Measurements from ENCODE around the gene ALDH1L1. TPM values are rescaled to one million over a fixed set of nuclear protein-coding genes. Genes with fewer than 3 reads are reported as not detected.

ALDH1L1 gene
- total RNA-seq, 4 donors from 2014 or later = 2.3 to 8.1 (median 6.0) TPM

DNA sequence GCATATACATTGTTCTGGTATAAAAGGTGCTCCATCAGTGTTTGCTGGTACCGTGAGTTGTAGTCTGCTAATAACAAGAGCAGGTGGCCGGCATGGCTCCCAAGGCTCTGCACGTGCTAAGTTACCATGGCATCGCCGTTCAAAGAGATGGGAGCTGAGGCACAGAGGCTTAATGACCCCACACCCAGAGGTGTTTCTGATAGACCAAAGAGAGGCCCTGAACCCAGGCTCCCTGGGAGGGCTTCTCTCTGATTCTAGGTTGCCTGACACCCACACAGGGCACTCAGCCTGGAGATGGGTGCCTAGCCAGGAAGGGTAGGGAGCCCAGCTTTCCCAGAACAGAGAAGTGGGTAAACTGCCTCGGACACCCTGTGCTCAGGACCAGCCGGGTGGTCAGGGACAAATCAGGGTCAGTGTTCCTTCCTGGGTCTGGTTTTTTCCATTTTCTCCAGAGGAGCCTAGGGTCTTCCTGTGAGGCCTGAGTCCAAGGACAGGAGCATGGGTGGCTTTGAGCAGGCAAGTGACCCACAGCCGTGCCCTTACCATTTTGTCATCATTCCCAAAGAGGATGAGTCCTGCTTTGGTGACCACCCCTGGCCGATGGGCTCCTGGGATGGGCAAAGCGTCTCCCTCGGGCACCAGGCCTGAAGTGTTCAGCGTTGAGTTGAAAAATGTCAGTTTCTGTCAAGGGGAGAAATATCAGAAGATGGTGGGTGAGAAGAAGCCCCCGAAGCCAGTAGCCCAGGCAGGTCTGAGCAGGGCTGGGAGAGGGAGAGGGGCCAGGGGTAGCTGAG, 27.3 kb downstream of the ALDH1L1 start:
- TF ChIP-seq, protein P1, sequence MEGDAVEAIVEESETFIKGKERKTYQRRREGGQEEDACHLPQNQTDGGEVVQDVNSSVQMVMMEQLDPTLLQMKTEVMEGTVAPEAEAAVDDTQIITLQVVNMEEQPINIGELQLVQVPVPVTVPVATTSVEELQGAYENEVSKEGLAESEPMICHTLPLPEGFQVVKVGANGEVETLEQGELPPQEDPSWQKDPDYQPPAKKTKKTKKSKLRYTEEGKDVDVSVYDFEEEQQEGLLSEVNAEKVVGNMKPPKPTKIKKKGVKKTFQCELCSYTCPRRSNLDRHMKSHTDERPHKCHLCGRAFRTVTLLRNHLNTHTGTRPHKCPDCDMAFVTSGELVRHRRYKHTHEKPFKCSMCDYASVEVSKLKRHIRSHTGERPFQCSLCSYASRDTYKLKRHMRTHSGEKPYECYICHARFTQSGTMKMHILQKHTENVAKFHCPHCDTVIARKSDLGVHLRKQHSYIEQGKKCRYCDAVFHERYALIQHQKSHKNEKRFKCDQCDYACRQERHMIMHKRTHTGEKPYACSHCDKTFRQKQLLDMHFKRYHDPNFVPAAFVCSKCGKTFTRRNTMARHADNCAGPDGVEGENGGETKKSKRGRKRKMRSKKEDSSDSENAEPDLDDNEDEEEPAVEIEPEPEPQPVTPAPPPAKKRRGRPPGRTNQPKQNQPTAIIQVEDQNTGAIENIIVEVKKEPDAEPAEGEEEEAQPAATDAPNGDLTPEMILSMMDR (IDR thresholded peaks at IDR 0.05) = no peak
- no peak for TF ChIP-seq POLR2A (IDR thresholded peaks at IDR 0.05)
- no peak overlapping the region for H3K4me3 ChIP-seq (ENCODE audit: low read depth, poor library complexity, severe bottlenecking)
- peak in 1 of 2 donors; percentile 76 for DNase-seq (ENCODE audit: low spot score in 2 of 2)
- WGBS, 2 donors = 89 to 94% methylated on average over 12 to 13 of the region's 13 CpGs
- intact Hi-C loops (cut with DNase I; ENCODE audit: low total_unique reads) = no loop called here

DNA sequence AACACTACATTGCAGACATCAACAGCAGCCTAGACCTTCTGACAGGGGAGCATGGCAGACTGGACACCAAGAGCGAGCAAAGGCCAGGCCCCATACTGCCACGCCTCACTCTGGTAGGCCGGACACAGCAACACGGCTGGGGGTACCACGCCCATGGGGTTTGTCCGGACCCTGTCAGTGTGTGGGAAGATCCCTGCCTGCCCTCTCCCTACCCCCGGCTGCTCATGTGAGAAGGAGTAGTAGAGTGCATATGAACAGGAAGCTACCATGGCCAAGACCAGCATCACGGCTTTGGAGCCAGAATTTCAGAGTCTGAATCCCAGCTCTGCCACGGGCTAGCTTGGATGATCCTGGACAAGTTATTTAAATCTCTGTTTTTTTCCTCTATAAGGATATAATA, 27.9 kb downstream of the ALDH1L1 start:
- DNase-seq (ENCODE audit: low spot score in 2 of 2) = peak in 1 of 2 donors; percentile 66
- 84 to 88% methylated on average over 9 of the region's 9 CpGs for WGBS, 2 donors
- no peak overlapping the region for H3K4me3 ChIP-seq (ENCODE audit: low read depth, poor library complexity, severe bottlenecking)
- intact Hi-C loops (cut with DNase I; ENCODE audit: low total_unique reads) = no loop called here
- no peak for TF ChIP-seq POLR2A (IDR thresholded peaks at IDR 0.05)
- TF ChIP-seq, protein P1 (IDR thresholded peaks at IDR 0.05) = no peak

DNA sequence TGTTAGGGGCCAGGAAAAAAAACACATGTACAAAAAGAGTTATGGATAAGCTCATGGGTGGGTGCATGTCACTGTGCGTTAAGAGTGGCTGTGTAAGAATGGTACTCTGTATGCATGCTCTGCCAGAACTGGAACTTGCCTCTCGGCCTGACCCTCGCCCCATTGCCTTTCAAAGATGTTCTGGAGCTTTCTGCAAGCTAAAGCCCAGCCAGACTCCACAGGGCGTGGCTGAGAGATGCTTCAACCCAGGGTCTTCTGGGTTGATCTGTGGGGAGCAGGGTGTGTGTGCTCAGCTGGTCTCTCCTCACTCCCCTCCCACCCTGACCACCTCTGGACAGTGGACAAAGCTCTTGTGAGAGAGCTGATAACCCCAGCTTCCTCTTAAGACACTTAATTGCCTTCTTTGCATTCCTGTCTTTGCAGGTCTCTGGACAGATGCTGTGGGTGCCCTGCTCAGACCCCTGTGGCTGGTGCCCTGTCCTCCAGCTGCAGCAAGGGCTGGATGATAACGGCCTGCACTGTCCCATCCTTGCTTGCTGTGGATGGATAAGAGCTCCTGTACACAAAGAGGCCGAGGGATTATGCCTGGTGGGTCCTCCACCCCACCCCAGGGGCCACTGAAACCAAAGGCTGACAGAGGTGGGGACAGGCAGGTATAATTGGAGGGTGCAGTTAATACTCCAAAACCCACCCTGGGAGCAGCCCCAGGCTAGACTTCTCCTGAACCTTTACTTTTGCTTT, 28.7 kb downstream of the ALDH1L1 start:
- DNase-seq (ENCODE audit: low spot score in 2 of 2) = peak in 1 of 2 donors; percentile 78
- TF ChIP-seq, protein P1 (IDR thresholded peaks at IDR 0.05) = no peak
- TF ChIP-seq POLR2A (IDR thresholded peaks at IDR 0.05) = no peak
- intact Hi-C loops (cut with DNase I; ENCODE audit: low total_unique reads) = no loop called here

DNA sequence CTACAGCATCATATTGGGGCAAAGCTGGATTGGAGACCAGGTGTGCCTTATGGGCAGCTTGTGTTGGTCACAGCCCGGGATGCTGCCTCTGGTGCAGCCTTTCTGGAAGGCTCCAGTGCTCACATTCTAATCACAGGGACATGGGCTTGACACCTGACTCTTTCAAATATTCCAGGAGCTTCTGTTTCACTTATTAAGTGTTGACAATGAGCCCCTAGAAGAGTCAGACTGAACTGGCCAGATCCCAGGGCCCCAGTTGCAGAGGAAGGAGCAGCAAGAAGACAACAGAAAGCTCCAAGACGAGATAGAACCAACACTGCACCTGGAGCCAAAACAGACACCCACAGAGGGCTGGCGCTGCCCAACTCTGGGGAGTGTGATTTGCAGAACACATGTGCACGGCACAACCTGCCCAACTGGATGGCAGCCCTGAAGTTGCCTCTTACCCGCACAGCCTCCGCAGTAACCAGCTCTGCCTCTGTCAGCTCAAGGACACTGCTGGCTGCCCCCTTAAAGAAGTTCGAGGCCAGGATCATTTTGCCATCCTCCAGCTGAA, 30.3 kb downstream of the ALDH1L1 start:
- intact Hi-C loops (cut with DNase I; ENCODE audit: low total_unique reads) = loop anchor here (10.0 kb wide), 1 partner anchor 245 kb away; the partner anchor contains the start of gene CFAP100
- no peak overlapping the region for H3K4me3 ChIP-seq (ENCODE audit: low read depth, poor library complexity, severe bottlenecking)
- WGBS, 2 donors = 58 to 72% methylated on average over 7 of the region's 7 CpGs
- TF ChIP-seq POLR2A (IDR thresholded peaks at IDR 0.05) = no peak
- TF ChIP-seq, protein P1 (IDR thresholded peaks at IDR 0.05) = no peak
- DNase-seq (ENCODE audit: low spot score in 2 of 2) = peak in 1 of 2 donors; percentile 59

More for the DNA sequence above, 28.7 kb downstream of the ALDH1L1 start:
- no peak overlapping the region for H3K4me3 ChIP-seq (ENCODE audit: low read depth, poor library complexity, severe bottlenecking)
- WGBS, 2 donors = 80 to 94% methylated on average over 5 to 6 of the region's 6 CpGs

DNA sequence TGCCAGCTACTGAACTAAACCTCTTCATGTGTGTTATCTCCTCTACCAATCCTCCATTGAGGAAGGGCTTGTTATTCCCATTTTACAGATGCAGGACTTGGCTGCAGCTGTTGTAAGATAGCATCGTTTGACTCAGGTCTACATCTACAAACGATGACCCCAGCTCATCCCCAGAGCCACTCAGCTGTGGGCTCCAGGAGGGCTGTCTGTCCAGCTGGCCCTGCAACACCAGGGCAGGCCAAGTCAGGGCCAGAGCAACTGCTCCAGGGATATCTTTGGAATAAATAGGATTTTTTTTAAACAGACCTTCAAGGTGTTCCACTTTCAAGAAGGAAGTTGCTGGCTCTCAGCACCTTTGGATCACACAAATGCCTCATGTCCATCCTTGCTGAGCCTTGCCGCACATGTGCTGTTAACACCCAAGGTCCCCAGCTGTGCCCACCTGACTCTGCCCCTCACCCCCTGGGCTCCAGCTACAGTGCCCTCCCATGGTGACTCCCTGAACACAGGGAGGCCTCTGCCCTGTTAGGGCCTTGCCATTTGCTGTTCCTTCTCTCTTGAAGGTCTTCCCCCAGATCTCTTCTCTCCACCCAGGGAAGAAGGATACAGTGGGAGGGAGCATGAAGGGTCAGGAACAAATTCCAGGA, 31.0 kb downstream of the ALDH1L1 start:
- TF ChIP-seq POLR2A (IDR thresholded peaks at IDR 0.05) = no peak
- TF ChIP-seq, protein P1 (IDR thresholded peaks at IDR 0.05) = no peak
- DNase-seq (ENCODE audit: low spot score in 2 of 2) = peak in 1 of 2 donors; percentile 46
- no peak overlapping the region for H3K4me3 ChIP-seq (ENCODE audit: low read depth, poor library complexity, severe bottlenecking)
- intact Hi-C loops (cut with DNase I; ENCODE audit: low total_unique reads) = loop anchor here (10.0 kb wide), 1 partner anchor 245 kb away; the partner anchor contains the start of gene CFAP100
- WGBS, 2 donors = 94 to 100% methylated on average over 3 of the region's 3 CpGs
